ENCODE data around the gene SPATA13.
"Not testable (repeated sequence)": the region's sequence is repeated elsewhere in the genome, so short reads cannot be mapped to it uniquely, and the experiment has no call there.

The SPATA13 gene
- 148 to 188 (median 159) reads per million in 3 donors for total RNA-seq

- H3K9me3 ChIP-seq (ENCODE audit: control insufficient read depth, low read length) = no peaks in the 10 kb centered on the region
- no peaks in the 10 kb centered on the region for H3K27me3 ChIP-seq (replicated peaks; ENCODE audit: control insufficient read depth, insufficient read depth, low read length, poor library complexity, severe bottlenecking)
- peak; percentile 80 to 89 (median 89) for DNase-seq
- H3K4me3 ChIP-seq (ENCODE audit: insufficient read depth, low read depth, low read length, poor library complexity, severe bottlenecking) = peak within 1 kb of the TSS; percentile 75
- H3K27ac ChIP-seq (ENCODE audit: insufficient read depth, low read length, poor library complexity, severe bottlenecking) = no peak within 1 kb of the TSS
- H3K36me3 ChIP-seq (ENCODE audit: control insufficient read depth, insufficient read depth, low read length) = no peaks in the 10 kb centered on the region
- peaks cover 4% of the 10 kb centered on the region for H3K4me1 ChIP-seq (ENCODE audit: control insufficient read depth, insufficient read depth, low read length, poor library complexity, severe bottlenecking)
Observed at GRCh38 chr13:24160458-24161009, at the start of gene SPATA13. Gene SPATA13, plus strand, starts transcription at chr13:24160720. Its CDS starts 62,210 bp downstream, at chr13:24222930.

GRCh38 chr13:24112791-24113190, 47.7 kb upstream of the SPATA13 start:
- Histone ChIP-seq H3K27ac (ENCODE audit: insufficient read depth, low read length, poor library complexity, severe bottlenecking) (no peak overlapping the region), H3K27me3 (replicated peaks; ENCODE audit: control insufficient read depth, insufficient read depth, low read length, poor library complexity, severe bottlenecking) (no peaks in the 10 kb centered on the region), H3K9me3 (ENCODE audit: control insufficient read depth, low read length) (no peaks in the 10 kb centered on the region), H3K4me3 (ENCODE audit: insufficient read depth, low read depth, low read length, poor library complexity, severe bottlenecking) (no peak overlapping the region), H3K36me3 (ENCODE audit: control insufficient read depth, insufficient read depth, low read length) (no peaks in the 10 kb centered on the region), H3K4me1 (ENCODE audit: control insufficient read depth, insufficient read depth, low read length, poor library complexity, severe bottlenecking) (no peaks in the 10 kb centered on the region)
- no peak for DNase-seq

GRCh38 chr13:24115671-24116070, 44.8 kb upstream of the SPATA13 start:
- no peaks in the 10 kb centered on the region for H3K9me3 ChIP-seq (ENCODE audit: control insufficient read depth, low read length)
- H3K27me3 ChIP-seq (replicated peaks; ENCODE audit: control insufficient read depth, insufficient read depth, low read length, poor library complexity, severe bottlenecking) = no peaks in the 10 kb centered on the region
- H3K4me3 ChIP-seq (ENCODE audit: insufficient read depth, low read depth, low read length, poor library complexity, severe bottlenecking) = no peak overlapping the region
- H3K36me3 ChIP-seq (ENCODE audit: control insufficient read depth, insufficient read depth, low read length) = no peaks in the 10 kb centered on the region
- H3K27ac ChIP-seq (ENCODE audit: insufficient read depth, low read length, poor library complexity, severe bottlenecking) = no peak overlapping the region
- no peaks in the 10 kb centered on the region for H3K4me1 ChIP-seq (ENCODE audit: control insufficient read depth, insufficient read depth, low read length, poor library complexity, severe bottlenecking)
- DNase-seq = no peak

- H3K27me3 ChIP-seq (replicated peaks; ENCODE audit: control insufficient read depth, insufficient read depth, low read length, poor library complexity, severe bottlenecking) = no peaks in the 10 kb centered on the region
- H3K9me3 ChIP-seq (ENCODE audit: control insufficient read depth, low read length) = no peaks in the 10 kb centered on the region
- H3K4me3 ChIP-seq (ENCODE audit: insufficient read depth, low read depth, low read length, poor library complexity, severe bottlenecking) = no peak overlapping the region
- no peak overlapping the region for H3K27ac ChIP-seq (ENCODE audit: insufficient read depth, low read length, poor library complexity, severe bottlenecking)
- DNase-seq = no peak
- H3K4me1 ChIP-seq (ENCODE audit: control insufficient read depth, insufficient read depth, low read length, poor library complexity, severe bottlenecking) = no peaks in the 10 kb centered on the region
- H3K36me3 ChIP-seq (ENCODE audit: control insufficient read depth, insufficient read depth, low read length) = no peaks in the 10 kb centered on the region
Observed at GRCh38 chr13:24116131-24116530, 44.4 kb upstream of the SPATA13 start.

GRCh38 chr13:24118576-24118975, 41.9 kb upstream of the SPATA13 start:
- H3K4me1 ChIP-seq (ENCODE audit: control insufficient read depth, insufficient read depth, low read length, poor library complexity, severe bottlenecking) = no peaks in the 10 kb centered on the region
- no peak overlapping the region for H3K27ac ChIP-seq (ENCODE audit: insufficient read depth, low read length, poor library complexity, severe bottlenecking)
- DNase-seq = no peak
- no peaks in the 10 kb centered on the region for H3K9me3 ChIP-seq (ENCODE audit: control insufficient read depth, low read length)
- no peaks in the 10 kb centered on the region for H3K27me3 ChIP-seq (replicated peaks; ENCODE audit: control insufficient read depth, insufficient read depth, low read length, poor library complexity, severe bottlenecking)
- no peak overlapping the region for H3K4me3 ChIP-seq (ENCODE audit: insufficient read depth, low read depth, low read length, poor library complexity, severe bottlenecking)
- no peaks in the 10 kb centered on the region for H3K36me3 ChIP-seq (ENCODE audit: control insufficient read depth, insufficient read depth, low read length)

GRCh38 chr13:24119626-24120508, 40.7 kb upstream of the SPATA13 start:
- no peak overlapping the region for H3K4me3 ChIP-seq (ENCODE audit: insufficient read depth, low read depth, low read length, poor library complexity, severe bottlenecking)
- no peak for DNase-seq
- H3K27me3 ChIP-seq (replicated peaks; ENCODE audit: control insufficient read depth, insufficient read depth, low read length, poor library complexity, severe bottlenecking) = no peaks in the 10 kb centered on the region
- H3K27ac ChIP-seq (ENCODE audit: insufficient read depth, low read length, poor library complexity, severe bottlenecking) = no peak overlapping the region
- no peaks in the 10 kb centered on the region for H3K4me1 ChIP-seq (ENCODE audit: control insufficient read depth, insufficient read depth, low read length, poor library complexity, severe bottlenecking)
- H3K36me3 ChIP-seq (ENCODE audit: control insufficient read depth, insufficient read depth, low read length) = no peaks in the 10 kb centered on the region
- no peaks in the 10 kb centered on the region for H3K9me3 ChIP-seq (ENCODE audit: control insufficient read depth, low read length)

GRCh38 chr13:24122045-24122444, 38.5 kb upstream of the SPATA13 start:
- H3K27ac ChIP-seq (ENCODE audit: insufficient read depth, low read length, poor library complexity, severe bottlenecking); H3K4me1 ChIP-seq (ENCODE audit: control insufficient read depth, insufficient read depth, low read length, poor library complexity, severe bottlenecking); H3K9me3 ChIP-seq (ENCODE audit: control insufficient read depth, low read length): not testable (repeated sequence)

GRCh38 chr13:24122569-24122968, 38.0 kb upstream of the SPATA13 start:
- Histone ChIP-seq H3K9me3 (ENCODE audit: control insufficient read depth, low read length) (no peaks in the 10 kb centered on the region), H3K27me3 (replicated peaks; ENCODE audit: control insufficient read depth, insufficient read depth, low read length, poor library complexity, severe bottlenecking) (no peaks in the 10 kb centered on the region), H3K4me1 (ENCODE audit: control insufficient read depth, insufficient read depth, low read length, poor library complexity, severe bottlenecking) (no peaks in the 10 kb centered on the region), H3K27ac (ENCODE audit: insufficient read depth, low read length, poor library complexity, severe bottlenecking) (no peak overlapping the region), H3K4me3 (ENCODE audit: insufficient read depth, low read depth, low read length, poor library complexity, severe bottlenecking) (no peak overlapping the region), H3K36me3 (ENCODE audit: control insufficient read depth, insufficient read depth, low read length) (no peaks in the 10 kb centered on the region)
- DNase-seq = no peak

More at GRCh38 chr13:24122045-24122444, 38.5 kb upstream of the SPATA13 start:
- not testable (repeated sequence) for H3K4me3 ChIP-seq (ENCODE audit: insufficient read depth, low read depth, low read length, poor library complexity, severe bottlenecking); H3K36me3 ChIP-seq (ENCODE audit: control insufficient read depth, insufficient read depth, low read length); DNase-seq; H3K27me3 ChIP-seq (replicated peaks; ENCODE audit: control insufficient read depth, insufficient read depth, low read length, poor library complexity, severe bottlenecking)

GRCh38 chr13:24123761-24124160, 36.8 kb upstream of the SPATA13 start:
- Histone ChIP-seq H3K27ac (ENCODE audit: insufficient read depth, low read length, poor library complexity, severe bottlenecking) (no peak overlapping the region), H3K4me3 (ENCODE audit: insufficient read depth, low read depth, low read length, poor library complexity, severe bottlenecking) (no peak overlapping the region), H3K4me1 (ENCODE audit: control insufficient read depth, insufficient read depth, low read length, poor library complexity, severe bottlenecking) (no peaks in the 10 kb centered on the region), H3K9me3 (ENCODE audit: control insufficient read depth, low read length) (no peaks in the 10 kb centered on the region), H3K27me3 (replicated peaks; ENCODE audit: control insufficient read depth, insufficient read depth, low read length, poor library complexity, severe bottlenecking) (no peaks in the 10 kb centered on the region), H3K36me3 (ENCODE audit: control insufficient read depth, insufficient read depth, low read length) (no peaks in the 10 kb centered on the region)
- DNase-seq = no peak

- no peak for DNase-seq
Observed at GRCh38 chr13:24124789-24125476, 35.6 kb upstream of the SPATA13 start.

More at GRCh38 chr13:24124789-24125476, 35.6 kb upstream of the SPATA13 start:
- no peaks in the 10 kb centered on the region for H3K9me3 ChIP-seq (ENCODE audit: control insufficient read depth, low read length)
- no peak overlapping the region for H3K27ac ChIP-seq (ENCODE audit: insufficient read depth, low read length, poor library complexity, severe bottlenecking)
- no peaks in the 10 kb centered on the region for H3K27me3 ChIP-seq (replicated peaks; ENCODE audit: control insufficient read depth, insufficient read depth, low read length, poor library complexity, severe bottlenecking)
- no peaks in the 10 kb centered on the region for H3K36me3 ChIP-seq (ENCODE audit: control insufficient read depth, insufficient read depth, low read length)
- no peaks in the 10 kb centered on the region for H3K4me1 ChIP-seq (ENCODE audit: control insufficient read depth, insufficient read depth, low read length, poor library complexity, severe bottlenecking)
- no peak overlapping the region for H3K4me3 ChIP-seq (ENCODE audit: insufficient read depth, low read depth, low read length, poor library complexity, severe bottlenecking)
